Lower leg skin (tissue), 3 donors: ENCODE results near the gene VIT.

Experiments
- POLR2A ChIP-seq, 2 donors: fragments of 450-650 bp; IDR thresholded peaks; one replicate each; pipeline ENCODE4 v1.6.1; 2016 to 2017; ENCODE audit warnings: antibody characterized with exemption in 2 of 2, mild to moderate bottlenecking in 1 of 2, moderate library complexity in 1 of 2
- TF ChIP-seq, protein P1 (sequence below), 3 donors: fragments of 450-650 bp; IDR thresholded peaks; one replicate each; pipeline ENCODE4 v1.5.1; 2016; ENCODE audit warnings: antibody characterized with exemption in 3 of 3, mild to moderate bottlenecking in 3 of 3, moderate library complexity in 2 of 3

DNA sequence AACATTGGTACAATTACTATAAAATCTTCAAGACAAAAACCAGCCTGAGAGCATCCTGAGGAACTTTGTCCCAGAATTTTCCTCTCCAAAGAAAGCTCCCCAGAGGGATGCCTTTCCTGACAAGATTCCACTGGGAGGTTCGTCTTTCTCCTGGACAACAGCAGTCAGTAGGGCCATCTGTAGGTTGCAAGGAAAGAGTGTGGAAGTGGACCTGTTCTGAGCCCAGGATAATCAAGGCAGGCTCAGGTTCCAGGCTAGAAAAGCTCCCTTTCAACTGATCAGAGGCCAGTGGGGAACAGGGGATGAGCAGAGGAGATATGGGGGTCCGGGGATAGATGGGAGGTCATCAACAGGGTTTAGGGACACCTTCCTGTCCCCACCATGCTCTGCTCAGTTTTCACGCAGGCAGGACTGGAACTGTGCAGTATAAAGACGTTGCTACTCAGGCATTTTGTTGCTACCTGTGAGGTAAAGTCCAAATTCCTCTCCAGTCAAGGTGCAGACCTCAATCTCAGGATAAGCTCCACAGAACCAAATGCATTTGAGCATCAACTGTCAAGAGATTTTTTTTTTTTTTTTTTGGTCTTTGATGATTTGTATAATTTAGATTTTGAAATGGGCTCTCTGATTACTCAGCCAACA, 143.6 kb downstream of the VIT start:
- TF ChIP-seq, protein P1, sequence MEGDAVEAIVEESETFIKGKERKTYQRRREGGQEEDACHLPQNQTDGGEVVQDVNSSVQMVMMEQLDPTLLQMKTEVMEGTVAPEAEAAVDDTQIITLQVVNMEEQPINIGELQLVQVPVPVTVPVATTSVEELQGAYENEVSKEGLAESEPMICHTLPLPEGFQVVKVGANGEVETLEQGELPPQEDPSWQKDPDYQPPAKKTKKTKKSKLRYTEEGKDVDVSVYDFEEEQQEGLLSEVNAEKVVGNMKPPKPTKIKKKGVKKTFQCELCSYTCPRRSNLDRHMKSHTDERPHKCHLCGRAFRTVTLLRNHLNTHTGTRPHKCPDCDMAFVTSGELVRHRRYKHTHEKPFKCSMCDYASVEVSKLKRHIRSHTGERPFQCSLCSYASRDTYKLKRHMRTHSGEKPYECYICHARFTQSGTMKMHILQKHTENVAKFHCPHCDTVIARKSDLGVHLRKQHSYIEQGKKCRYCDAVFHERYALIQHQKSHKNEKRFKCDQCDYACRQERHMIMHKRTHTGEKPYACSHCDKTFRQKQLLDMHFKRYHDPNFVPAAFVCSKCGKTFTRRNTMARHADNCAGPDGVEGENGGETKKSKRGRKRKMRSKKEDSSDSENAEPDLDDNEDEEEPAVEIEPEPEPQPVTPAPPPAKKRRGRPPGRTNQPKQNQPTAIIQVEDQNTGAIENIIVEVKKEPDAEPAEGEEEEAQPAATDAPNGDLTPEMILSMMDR (IDR thresholded peaks at IDR 0.05): no peak
- no peak for TF ChIP-seq POLR2A (IDR thresholded peaks at IDR 0.05)
